ENCODE measurements around the gene BEST2. TPM values are rescaled to one million over a fixed set of nuclear protein-coding genes. Genes with fewer than 3 reads are reported as not detected.

Gene BEST2
- total and polyA plus RNA-seq, 4 experiments from 2014 or later = not detected

- H3K27me3 Mint-ChIP-seq = no peaks in the 10 kb centered on the region
- no peak overlapping the region for H3K4me3 Mint-ChIP-seq
- POLR2A ChIA-PET (ENCODE audit: partially characterized antibody) = interaction anchor here (16.4 kb wide), 1 partner anchor 10 kb away, joined by 1162 read pairs; the partner anchor contains the start of genes JUNB, PRDX2 and THSD8
- CTCF ChIA-PET (ENCODE audit: partially characterized antibody) = interaction anchor here (27.8 kb wide), 1 partner anchor 14 kb away, joined by 906 read pairs; the partner anchor contains the start of genes JUNB, PRDX2, RNASEH2A and THSD8
- peaks cover 14 to 41% (median 26%) of the 10 kb centered on the region in 4 donors for H3K4me1 Mint-ChIP-seq
- peaks cover 66% of the 10 kb centered on the region for H3K4me1 ChIP-seq (ENCODE audit: insufficient read depth, low read length)
- H3K27me3 ChIP-seq (ENCODE audit: insufficient read depth, low read length) = no peaks in the 10 kb centered on the region
- H3K36me3 Mint-ChIP-seq = peaks cover 0 to 2% of the 10 kb centered on the region in 2 donors
- H3K36me3 ChIP-seq (ENCODE audit: insufficient read depth, low read length) = no peaks in the 10 kb centered on the region
- no peaks in the 10 kb centered on the region for H3K9me3 ChIP-seq (ENCODE audit: control insufficient read depth in 1 of 2, low read length in 2 of 2)
- DNase-seq = peak in 3 of 5 donors; percentile 38 to 74 (median 45)
- peak overlapping the region; percentile 99 for H3K27ac ChIP-seq (ENCODE audit: low read depth, low read length)
- peaks cover 0 to 1% (median 0%) of the 10 kb centered on the region in 8 donors for H3K9me3 Mint-ChIP-seq
- intact Hi-C loops (cut with micrococcal nuclease) = no loop called here
- no peak overlapping the region for H3K4me3 ChIP-seq (ENCODE audit: low read length in 2 of 2)
- H3K27ac Mint-ChIP-seq = no peak overlapping the region
These were observed 32.8 kb downstream of the BEST2 start for GRCh38 chr19:12784394-12784870.

GRCh38 chr19:12784871-12785430 is 33.4 kb downstream of the BEST2 start:
- Mint-ChIP-seq H3K27ac (no peak overlapping the region), H3K27me3 (no peaks in the 10 kb centered on the region), H3K4me3 (no peak overlapping the region), H3K36me3 (peaks cover 0 to 2% of the 10 kb centered on the region in 2 donors), H3K4me1 (peaks cover 13 to 35% (median 23%) of the 10 kb centered on the region in 4 donors), H3K9me3 (peaks cover 0 to 1% (median 0%) of the 10 kb centered on the region in 8 donors)
- Histone ChIP-seq H3K27me3 (ENCODE audit: insufficient read depth, low read length) (no peaks in the 10 kb centered on the region), H3K27ac (ENCODE audit: low read depth, low read length) (peak overlapping the region; percentile 99), H3K9me3 (ENCODE audit: control insufficient read depth in 1 of 2, low read length in 2 of 2) (no peaks in the 10 kb centered on the region), H3K4me3 (ENCODE audit: low read length in 2 of 2) (no peak overlapping the region), H3K36me3 (ENCODE audit: insufficient read depth, low read length) (no peaks in the 10 kb centered on the region), H3K4me1 (ENCODE audit: insufficient read depth, low read length) (peaks cover 67% of the 10 kb centered on the region)
- DNase-seq = peak; percentile 59 to 84 (median 65)
- CTCF ChIA-PET (ENCODE audit: partially characterized antibody) = interaction anchor here (1.0 to 1.1 kb wide), 2 partner anchors 8 to 11 kb away, joined by 4 read pairs; no protein-coding TSS in a partner anchor
- intact Hi-C loops (cut with micrococcal nuclease) = no loop called here
- POLR2A ChIA-PET (ENCODE audit: partially characterized antibody) = interaction anchor here (1.1 to 20.0 kb wide), 2 partner anchors 9 to 67 kb away, joined by 3 to 1162 read pairs; partner anchors contain the start of gene HOOK2

- intact Hi-C loops (cut with micrococcal nuclease) = no loop called here
- POLR2A ChIA-PET (ENCODE audit: partially characterized antibody) = interaction anchor here (1.1 to 20.0 kb wide), 2 partner anchors 9 to 67 kb away, joined by 3 to 1162 read pairs; partner anchors contain the start of gene HOOK2
- CTCF ChIA-PET (ENCODE audit: partially characterized antibody) = interaction anchor here (1.0 to 1.1 kb wide), 2 partner anchors 9 to 11 kb away, joined by 4 read pairs; no protein-coding TSS in a partner anchor
- Histone ChIP-seq H3K27ac (ENCODE audit: low read depth, low read length) (peak overlapping the region; percentile 99), H3K27me3 (ENCODE audit: insufficient read depth, low read length) (no peaks in the 10 kb centered on the region), H3K4me3 (ENCODE audit: low read length in 2 of 2) (no peak overlapping the region), H3K36me3 (ENCODE audit: insufficient read depth, low read length) (no peaks in the 10 kb centered on the region), H3K4me1 (ENCODE audit: insufficient read depth, low read length) (peaks cover 71% of the 10 kb centered on the region), H3K9me3 (ENCODE audit: control insufficient read depth in 1 of 2, low read length in 2 of 2) (no peaks in the 10 kb centered on the region)
- Mint-ChIP-seq H3K36me3 (peaks cover 0 to 5% of the 10 kb centered on the region in 2 donors), H3K4me1 (peaks cover 16 to 36% (median 26%) of the 10 kb centered on the region in 4 donors), H3K27ac (no peak overlapping the region), H3K27me3 (no peaks in the 10 kb centered on the region), H3K4me3 (no peak overlapping the region), H3K9me3 (peaks cover 0 to 1% (median 0%) of the 10 kb centered on the region in 8 donors)
- peak in 1 of 5 donors; percentile 24 for DNase-seq
These were observed 33.9 kb downstream of the BEST2 start for GRCh38 chr19:12785431-12786031.

GRCh38 chr19:12786141-12786870 is 34.7 kb downstream of the BEST2 start:
- Histone ChIP-seq H3K36me3 (ENCODE audit: insufficient read depth, low read length) (no peaks in the 10 kb centered on the region), H3K4me3 (ENCODE audit: low read length in 2 of 2) (no peak overlapping the region), H3K9me3 (ENCODE audit: control insufficient read depth in 1 of 2, low read length in 2 of 2) (no peaks in the 10 kb centered on the region), H3K4me1 (ENCODE audit: insufficient read depth, low read length) (peaks cover 75% of the 10 kb centered on the region), H3K27ac (ENCODE audit: low read depth, low read length) (peak overlapping the region; percentile 99), H3K27me3 (ENCODE audit: insufficient read depth, low read length) (no peaks in the 10 kb centered on the region)
- H3K4me3 Mint-ChIP-seq = peak overlapping the region in 2 of 8 donors; percentile 12 to 33
- H3K9me3 Mint-ChIP-seq = peaks cover 0 to 3% (median 0%) of the 10 kb centered on the region in 8 donors
- CTCF ChIA-PET (ENCODE audit: partially characterized antibody) = interaction anchor here (0.7 to 3.2 kb wide), 4 partner anchors 8 to 10 kb away, joined by 3 to 14 read pairs (median 4); no protein-coding TSS in a partner anchor
- POLR2A ChIA-PET (ENCODE audit: partially characterized antibody) = interaction anchor here (1.1 to 20.0 kb wide), 3 partner anchors 10 to 68 kb away, joined by 3 to 1162 read pairs (median 13); partner anchors contain the start of gene HOOK2
- H3K27ac Mint-ChIP-seq = peak overlapping the region in 6 of 7 donors; percentile 29 to 99 (median 66)
- peaks cover 22 to 41% (median 31%) of the 10 kb centered on the region in 4 donors for H3K4me1 Mint-ChIP-seq
- H3K36me3 Mint-ChIP-seq = peaks cover 0 to 11% of the 10 kb centered on the region in 2 donors
- intact Hi-C loops (cut with micrococcal nuclease) = no loop called here
- H3K27me3 Mint-ChIP-seq = no peaks in the 10 kb centered on the region
- peak in 1 of 5 donors; percentile 54 for DNase-seq

GRCh38 chr19:12786952-12787351 is 35.4 kb downstream of the BEST2 start:
- Mint-ChIP-seq H3K4me3 (no peak overlapping the region), H3K27ac (peak overlapping the region in 6 of 7 donors; percentile 46 to 99 (median 82)), H3K27me3 (no peaks in the 10 kb centered on the region), H3K9me3 (peaks cover 0 to 9% (median 0%) of the 10 kb centered on the region in 8 donors), H3K4me1 (peaks cover 17 to 35% (median 26%) of the 10 kb centered on the region in 4 donors), H3K36me3 (peaks cover 0 to 15% of the 10 kb centered on the region in 2 donors)
- intact Hi-C loops (cut with micrococcal nuclease) = no loop called here
- DNase-seq = no peak
- ChIA-PET CTCF (ENCODE audit: partially characterized antibody) (interaction anchor here (0.7 to 3.2 kb wide), 2 partner anchors 9 kb away, joined by 3 to 14 read pairs; no protein-coding TSS in a partner anchor), POLR2A (ENCODE audit: partially characterized antibody) (interaction anchor here (2.3 to 20.0 kb wide), 2 partner anchors 10 to 11 kb away, joined by 13 to 1162 read pairs; partner anchors contain the start of gene HOOK2)
- Histone ChIP-seq H3K4me3 (ENCODE audit: low read length in 2 of 2) (no peak overlapping the region), H3K27me3 (ENCODE audit: insufficient read depth, low read length) (no peaks in the 10 kb centered on the region), H3K36me3 (ENCODE audit: insufficient read depth, low read length) (no peaks in the 10 kb centered on the region), H3K27ac (ENCODE audit: low read depth, low read length) (peak overlapping the region; percentile 99), H3K9me3 (ENCODE audit: control insufficient read depth in 1 of 2, low read length in 2 of 2) (no peaks in the 10 kb centered on the region), H3K4me1 (ENCODE audit: insufficient read depth, low read length) (peaks cover 69% of the 10 kb centered on the region)

- CTCF ChIA-PET (ENCODE audit: partially characterized antibody) = interaction anchor here (0.6 to 3.2 kb wide), 2 partner anchors 9 to 10 kb away, joined by 4 to 14 read pairs; no protein-coding TSS in a partner anchor
- no peaks in the 10 kb centered on the region for H3K27me3 Mint-ChIP-seq
- peaks cover 0 to 13% of the 10 kb centered on the region in 2 donors for H3K36me3 Mint-ChIP-seq
- Histone ChIP-seq H3K27ac (ENCODE audit: low read depth, low read length) (peak overlapping the region; percentile 100), H3K36me3 (ENCODE audit: insufficient read depth, low read length) (no peaks in the 10 kb centered on the region), H3K4me3 (ENCODE audit: low read length in 2 of 2) (no peak overlapping the region), H3K4me1 (ENCODE audit: insufficient read depth, low read length) (peaks cover 68% of the 10 kb centered on the region), H3K9me3 (ENCODE audit: control insufficient read depth in 1 of 2, low read length in 2 of 2) (no peaks in the 10 kb centered on the region), H3K27me3 (ENCODE audit: insufficient read depth, low read length) (no peaks in the 10 kb centered on the region)
- peaks cover 14 to 31% (median 22%) of the 10 kb centered on the region in 4 donors for H3K4me1 Mint-ChIP-seq
- H3K27ac Mint-ChIP-seq = peak overlapping the region in 6 of 7 donors; percentile 46 to 100 (median 99)
- POLR2A ChIA-PET (ENCODE audit: partially characterized antibody) = interaction anchor here (2.3 to 20.0 kb wide), 3 partner anchors 10 to 15 kb away, joined by 8 to 1162 read pairs (median 13); partner anchors contain the start of genes HOOK2, PRDX2 and THSD8
- H3K9me3 Mint-ChIP-seq = peaks cover 0 to 12% (median 0%) of the 10 kb centered on the region in 8 donors
- no peak for DNase-seq
- intact Hi-C loops (cut with micrococcal nuclease) = no loop called here
- no peak overlapping the region for H3K4me3 Mint-ChIP-seq
These were observed 35.9 kb downstream of the BEST2 start for GRCh38 chr19:12787458-12787857.
